K562 (cell line): ENCODE data around the gene HELB. TPM values are rescaled to one million over a fixed set of nuclear protein-coding genes. Genes with fewer than 3 reads are reported as not detected.
A peak's percentile ranks its signal among the peaks of the same experiment; 100 is the strongest.

ENCODE experiments used
- ATAC-seq: fragments of 200-7000 bp; cut with Tn5 transposase; 3 replicates; pipeline ENCODE4 v1.9.1; 2020; ENCODE audit warnings: moderate library complexity
- BruUV-seq: library from RNA; stranded (reverse); fragments of 400-500 nt; replicated peaks from 2 replicates; lab custom pipeline; 2021; lab: Mats Ljungman, UMichigan
- CTCF ChIA-PET: fragments of 300-600 bp; formaldehyde crosslinking; extraction: SDS; loops from one replicate; lab custom pipeline; 2021; ENCODE audit warnings: low intra/inter-chr PET ratio; lab: Yijun Ruan, JAX
- POLR2A ChIA-PET: fragments of 300-600, 350-650 bp; sonication (Branson Sonifier 250); formaldehyde crosslinking; extraction: SDS; loops from one replicate; lab custom pipeline; 2021; ENCODE audit warnings: antibody characterized with exemption, inconsistent platforms; lab: Yijun Ruan, JAX
- DNase-seq, 4 experiments: peaks; one replicate each; pipeline versions ENCODE4 v3.0.0 to v3.0.0-alpha.2; 2011 to 2018; ENCODE audit warnings: low spot score in 3 of 4, mixed read lengths in 3 of 4; ENCODE audit errors: extremely low read depth in 1 of 4
- FAIRE-seq: peaks from 2 replicates; lab custom pipeline; 2011; peaks lifted over from hg19 to GRCh38; lab: Jason Lieb, UNC
- H2AFZ ChIP-seq: 2 replicates; pipeline ENCODE4 v1.6.0; 2011; ENCODE audit warnings: low read depth, low read length, control low read depth, inconsistent platforms
- H3K27ac ChIP-seq: fragments of 200-600 bp; 3 replicates; pipeline ENCODE4 v1.8.0; 2011; ENCODE audit warnings: low read depth, mild to moderate bottlenecking, control low read depth, inconsistent platforms, low read length, moderate library complexity, mixed read lengths; ENCODE audit errors: extremely low read depth
- H3K27me3 ChIP-seq, 2 experiments: fragments of 300-600 bp in 1 of 2; 2 replicates in 1 of 2; 3 replicates in 1 of 2; pipeline versions ENCODE4 v1.6.0 to v1.8.0; 2011; ENCODE audit warnings: inconsistent platforms in 2 of 2, low read length in 2 of 2, mild to moderate bottlenecking in 1 of 2, mixed read lengths in 1 of 2, moderate library complexity in 1 of 2; ENCODE audit not compliant: control insufficient read depth in 2 of 2, insufficient read depth in 2 of 2
- H3K36me3 ChIP-seq: fragments of 300-600 bp; 3 replicates; pipeline ENCODE4 v1.8.0; 2011; ENCODE audit warnings: mild to moderate bottlenecking, low read length, inconsistent platforms; ENCODE audit not compliant: control insufficient read depth, insufficient read depth
- H3K4me1 ChIP-seq, 2 experiments: fragments of 200-600 bp in 1 of 2; replicated peaks in 1 of 2; 2 replicates in 1 of 2; 3 replicates in 1 of 2; pipeline versions ENCODE4 v1.5.1 to v1.8.0; 2011; ENCODE audit warnings: inconsistent platforms in 2 of 2, low read length in 2 of 2, mild to moderate bottlenecking in 1 of 2, mixed read lengths in 1 of 2, moderate library complexity in 1 of 2; ENCODE audit not compliant: control insufficient read depth in 2 of 2, insufficient read depth in 2 of 2
- H3K4me2 ChIP-seq: 2 replicates; pipeline ENCODE4 v1.6.1; 2011; ENCODE audit warnings: low read length, control low read depth, inconsistent platforms, mixed read lengths; ENCODE audit not compliant: insufficient read depth
- H3K4me3 ChIP-seq: fragments of 200-600 bp; sonication (generic), shearing (Covaris generic); 2 replicates; pipeline ENCODE4 v1.5.1; 2016; ENCODE audit warnings: control low read depth, inconsistent platforms
- H3K79me2 ChIP-seq: fragments of 200-600 bp; 3 replicates; pipeline ENCODE4 v1.8.0; 2011; ENCODE audit warnings: low read length, inconsistent platforms; ENCODE audit not compliant: control insufficient read depth, insufficient read depth
- H3K9ac ChIP-seq, 2 experiments: 2 replicates each; pipeline versions ENCODE4 v1.6.0 to v1.6.1; 2011; ENCODE audit warnings: low read depth in 2 of 2, low read length in 2 of 2, control low read depth in 1 of 2, inconsistent platforms in 1 of 2, mild to moderate bottlenecking in 1 of 2, mixed read lengths in 1 of 2; ENCODE audit not compliant: insufficient read depth in 1 of 2
- H3K9me1 ChIP-seq: one replicate; pipeline ENCODE4 v1.6.0; 2011; ENCODE audit warnings: inconsistent platforms, mild to moderate bottlenecking, low read length, moderate library complexity; ENCODE audit not compliant: control insufficient read depth, insufficient read depth
- H3K9me3 ChIP-seq: replicated peaks from 2 replicates; pipeline ENCODE4 v1.5.1; 2011; ENCODE audit warnings: low read depth, low read length, inconsistent platforms; ENCODE audit not compliant: control insufficient read depth, insufficient read depth
- H4K20me1 ChIP-seq: replicated peaks from 2 replicates; pipeline ENCODE4 v1.6.1; 2011; ENCODE audit warnings: low read length, inconsistent platforms, mixed read lengths; ENCODE audit not compliant: control insufficient read depth, insufficient read depth
- ATF3 ChIP-seq, 2 experiments: fragments of 450-650 bp in 1 of 2; sonication (generic) in 1 of 2; formaldehyde crosslinking in 1 of 2; IDR thresholded peaks in 1 of 2; conservative IDR thresholded peaks in 1 of 2; 2 replicates each; pipeline versions ENCODE4 v1.6.1 to v1.8.1; 2016 to 2023; ENCODE audit warnings: mild to moderate bottlenecking in 2 of 2, moderate library complexity in 2 of 2, inconsistent platforms in 1 of 2, missing genetic modification reagents in 1 of 2
- CEBPB ChIP-seq: fragments of 450-650 bp; IDR thresholded peaks from 2 replicates; pipeline ENCODE4 v1.6.1; 2016; ENCODE audit warnings: missing genetic modification characterization, missing compliant biosample characterization
- CEBPG ChIP-seq, 3 experiments: fragments of 200-800 bp in 1 of 3; sonication (Bioruptor generic) in 1 of 3; sonication (generic) in 1 of 3; formaldehyde crosslinking in 1 of 3; IDR thresholded peaks in 2 of 3; conservative IDR thresholded peaks in 1 of 3; 2 replicates each; pipeline versions ENCODE4 v1.6.1 to v1.8.0; 2016 to 2022; ENCODE audit warnings: missing compliant biosample characterization in 2 of 3, missing genetic modification characterization in 2 of 3, mild to moderate bottlenecking in 1 of 3, missing genetic modification reagents in 1 of 3
- SREBF1 ChIP-seq: fragments of 150-350 bp; IDR thresholded peaks from 2 replicates; pipeline ENCODE4 v1.6.1; 2014; ENCODE audit warnings: antibody characterized with exemption, low read depth, low read length, borderline replicate concordance
- WGBS: fragments of 100-300 bp; shearing (Covaris generic); methylation state at CpG from one replicate; pipeline ENCODE4 v1.1.6; 2016; ENCODE audit warnings: low coverage, mixed read lengths; ENCODE audit not compliant: insufficient coverage; ENCODE audit errors: missing lambda C conversion rate; 5-methylcytosine and 5-hydroxymethylcytosine counted together
- in situ Hi-C: fragments of 300-500 bp; cut with MboI; formaldehyde crosslinking; loops from 4 replicates; pipeline ENCODE4 v1.15.0; 2018; ENCODE audit warnings: inconsistent platforms, mixed read lengths
- intact Hi-C: fragments of 100-400 bp; cut with micrococcal nuclease; formaldehyde crosslinking; loops from 2 replicates; pipeline ENCODE4 v1.14.2; 2022
- polyA plus RNA-seq, 8 experiments: library from polyadenylated mRNA; depleted of rRNA in 4 of 8; stranded (reverse) in 5 of 8; unstranded in 3 of 8; fragments of >200 nt; fragmentation: Nextera tagmentation in 2 of 8; fragmentation: Illumina TruSeq in 1 of 8; extraction: Ambion mirVana in 2 of 8; extraction: Trizol in 1 of 8; gene quantifications; 2 replicates each; pipeline versions ENCODE4 v1.2.1 to v1.2.3, GENCODE V29; 2011 to 2014; ENCODE audit warnings: inconsistent platforms in 1 of 8, missing spikeins in 1 of 8
- total RNA-seq, 7 experiments: library from RNA; depleted of rRNA in 6 of 7; stranded (reverse); fragments of >200 nt in 6 of 7; fragmentation: Illumina TruSeq in 2 of 7; extraction: Trizol in 2 of 7; gene quantifications; 2 replicates each; pipeline versions ENCODE4 v1.2.1 to v1.2.3, GENCODE V29; 2011 to 2021; ENCODE audit warnings: low replicate concordance in 1 of 7

HELB gene
- total and polyA plus RNA-seq, 9 of the 15 experiments (the other 6 are each of a cell fraction or from before 2014, with no cell fraction given), result 0.74 to 7.6 (median 2.4) TPM

GRCh38 chr12:66297923-66298322 is 4.4 kb upstream of the HELB start:
- peak; percentile 7; the same call in 1 of the 2 replicates for TF ChIP-seq ATF3 (IDR thresholded peaks at IDR 0.05)
- TF ChIP-seq ATF3 (CRISPR knock-in tag; conservative IDR thresholded peaks at IDR 0.05), result no peak
- TF ChIP-seq SREBF1, result no peak
- no peak for TF ChIP-seq CEBPG (CRISPR knock-in tag; IDR thresholded peaks at IDR 0.05)
- peak; percentile 36 to 86; a peak in 2 of 4 replicates for TF ChIP-seq CEBPG (tag; conservative IDR thresholded peaks at IDR 0.05 in 1 of 2, IDR thresholded peaks at IDR 0.05 in 1 of 2)
- peak; percentile 47; the same call in 1 of the 2 replicates for TF ChIP-seq CEBPB (tag)
- TF ChIP-seq, all 486 proteins: peak for 3
- CTCF ChIA-PET, result no interaction called here
- 1% methylated on average over 3 of the region's 3 CpGs for WGBS

More at GRCh38 chr12:66297923-66298322, 4.4 kb upstream of the HELB start:
- FAIRE-seq, result no peak
- Histone ChIP-seq H2AFZ (no peak overlapping the region), H3K9ac (no peak overlapping the region), H3K36me3 (no peaks in the 10 kb centered on the region), H3K9me3 (no peaks in the 10 kb centered on the region), H4K20me1 (no peaks in the 10 kb centered on the region), H3K79me2 (no peaks in the 10 kb centered on the region), H3K4me3 (no peak overlapping the region), H3K9me1 (no peaks in the 10 kb centered on the region), H3K4me2 (no peak overlapping the region), H3K27me3 (peaks cover 2 to 4% of the 10 kb centered on the region in 2 experiments; a peak in 1 of 5 replicates), H3K4me1 (0 out of 5 replicates have a peak, but pooled peaks cover 0 to 3% of the 10 kb centered on the region in 2 experiments), H3K27ac (no peak overlapping the region)
- intact Hi-C loops (no loop called here), in situ Hi-C loops (no loop called here)
- BruUV-seq, result no TSS peak
- ATAC-seq, result no peak
- POLR2A ChIA-PET, result no interaction called here
- DNase-seq, result no peak
